ENCODE measurements around the gene ATXN2.

ATXN2 gene

GRCh38 chr12:111427417-111428074 is 171.6 kb downstream of the ATXN2 start:
- Histone ChIP-seq H3K27ac (no peak overlapping the region), H3K9ac (no peak overlapping the region), H3K79me2 (peaks cover 5% of the 10 kb centered on the region)

GRCh38 chr12:111426344-111427185 is 172.6 kb downstream of the ATXN2 start:
- Histone ChIP-seq H3K4me3 (ENCODE audit: low read depth, low read length) (no peak overlapping the region), H3K36me3 (ENCODE audit: control insufficient read depth, insufficient read depth, low read length) (no peaks in the 10 kb centered on the region), H3K9me3 (ENCODE audit: control insufficient read depth, low read length) (no peaks in the 10 kb centered on the region), H3K9ac (no peak overlapping the region), H3K79me2 (peaks cover 5% of the 10 kb centered on the region), H3K4me1 (no peaks in the 10 kb centered on the region), H3K27me3 (ENCODE audit: control insufficient read depth, insufficient read depth, low read length) (no peaks in the 10 kb centered on the region), H3K4me2 (ENCODE audit: low read length) (no peak overlapping the region), H3K27ac (no peak overlapping the region), H2AFZ (no peak overlapping the region)
- no peak for TF ChIP-seq CTCF (IDR thresholded peaks at IDR 0.05)

More at GRCh38 chr12:111427417-111428074, 171.6 kb downstream of the ATXN2 start:
- no peaks in the 10 kb centered on the region for H3K36me3 ChIP-seq (ENCODE audit: control insufficient read depth, insufficient read depth, low read length)
- no peaks in the 10 kb centered on the region for H3K4me1 ChIP-seq
- no peak overlapping the region for H2AFZ ChIP-seq
- no peak overlapping the region for H3K4me2 ChIP-seq (ENCODE audit: low read length)
- no peaks in the 10 kb centered on the region for H3K9me3 ChIP-seq (ENCODE audit: control insufficient read depth, low read length)
- no peak overlapping the region for H3K4me3 ChIP-seq (ENCODE audit: low read depth, low read length)
- no peak for TF ChIP-seq CTCF (IDR thresholded peaks at IDR 0.05)
- no peaks in the 10 kb centered on the region for H3K27me3 ChIP-seq (ENCODE audit: control insufficient read depth, insufficient read depth, low read length)

- H3K27me3 ChIP-seq (ENCODE audit: control insufficient read depth, insufficient read depth, low read length), result no peaks in the 10 kb centered on the region
- no peaks in the 10 kb centered on the region for H3K9me3 ChIP-seq (ENCODE audit: control insufficient read depth, low read length)
- no peak overlapping the region for H3K4me2 ChIP-seq (ENCODE audit: low read length)
- peaks cover 5% of the 10 kb centered on the region for H3K79me2 ChIP-seq
- no peak overlapping the region for H3K4me3 ChIP-seq (ENCODE audit: low read depth, low read length)
- H2AFZ ChIP-seq, result no peak overlapping the region
- H3K27ac ChIP-seq, result no peak overlapping the region
- no peak overlapping the region for H3K9ac ChIP-seq
- H3K36me3 ChIP-seq (ENCODE audit: control insufficient read depth, insufficient read depth, low read length), result no peaks in the 10 kb centered on the region
- TF ChIP-seq CTCF (IDR thresholded peaks at IDR 0.05), result no peak
- H3K4me1 ChIP-seq, result no peaks in the 10 kb centered on the region
Observed at GRCh38 chr12:111425655-111426054, 173.5 kb downstream of the ATXN2 start.

GRCh38 chr12:111424793-111425251 is 174.3 kb downstream of the ATXN2 start:
- no peak overlapping the region for H2AFZ ChIP-seq
- H3K4me2 ChIP-seq (ENCODE audit: low read length), result no peak overlapping the region
- no peak overlapping the region for H3K27ac ChIP-seq
- no peak overlapping the region for H3K9ac ChIP-seq
- no peak for TF ChIP-seq CTCF (IDR thresholded peaks at IDR 0.05)
- no peaks in the 10 kb centered on the region for H3K27me3 ChIP-seq (ENCODE audit: control insufficient read depth, insufficient read depth, low read length)
- no peaks in the 10 kb centered on the region for H3K36me3 ChIP-seq (ENCODE audit: control insufficient read depth, insufficient read depth, low read length)
- no peaks in the 10 kb centered on the region for H3K4me1 ChIP-seq
- H3K4me3 ChIP-seq (ENCODE audit: low read depth, low read length), result no peak overlapping the region
- peaks cover 5% of the 10 kb centered on the region for H3K79me2 ChIP-seq
- no peaks in the 10 kb centered on the region for H3K9me3 ChIP-seq (ENCODE audit: control insufficient read depth, low read length)
